Brain microvascular endothelial cell (primary cell): ENCODE data around the gene LRP1B.
A peak's percentile ranks its signal among the peaks of the same experiment; 100 is the strongest.

Experiments
- DNase-seq: peaks from one replicate; pipeline ENCODE4 v3.0.0-alpha.2; 2020
- H3K27ac ChIP-seq: fragments of 250-450 bp; sonication (Bioruptor Pico); 2 replicates; pipeline ENCODE4 v1.5.1; 2020; ENCODE audit warnings: mild to moderate bottlenecking, moderate library complexity
- H3K27me3 ChIP-seq: fragments of 250-450 bp; sonication (Bioruptor Pico); replicated peaks from 2 replicates; pipeline ENCODE4 v1.5.1; 2020; ENCODE audit warnings: mild to moderate bottlenecking
- H3K36me3 ChIP-seq: fragments of 250-450 bp; sonication (Bioruptor Pico); replicated peaks from 2 replicates; pipeline ENCODE4 v1.5.1; 2020; ENCODE audit warnings: mild to moderate bottlenecking
- H3K4me3 ChIP-seq: 2 replicates; pipeline ENCODE4 v1.5.1; 2011; ENCODE audit warnings: low read depth, mild to moderate bottlenecking, control low read depth, low read length, moderate library complexity
- in situ Hi-C: cut with HindIII; loops from 2 replicates; pipeline ENCODE4 v1.10.0; 2017; ENCODE audit warnings: low sequenced_read_pairs, low pct_ligation_motif_present
- TF ChIP-seq, protein P1 (sequence below): IDR thresholded peaks from 2 replicates; pipeline ENCODE4 v1.5.1; 2011; ENCODE audit warnings: low read depth, mild to moderate bottlenecking, moderate library complexity, low read length, control low read depth, inconsistent platforms; ENCODE audit errors: missing control alignments

The LRP1B gene

DNA sequence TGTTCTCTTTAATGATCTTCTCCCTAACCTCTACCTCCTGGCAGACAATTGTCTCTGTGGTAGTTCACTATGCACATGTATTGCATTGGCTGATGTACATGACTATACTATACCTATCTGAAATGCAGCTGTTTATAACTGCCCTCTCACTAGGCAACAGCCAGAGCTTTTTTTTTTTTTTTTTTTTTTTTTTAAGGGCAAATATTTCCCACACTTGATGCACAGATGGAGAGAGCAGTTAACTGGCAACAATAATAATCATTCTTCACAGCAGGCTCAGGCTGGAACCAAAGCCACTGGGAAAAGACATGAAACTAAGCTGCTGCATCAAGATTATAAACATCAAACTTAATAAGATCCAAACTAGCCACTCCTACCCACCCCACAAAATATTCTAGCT, 707.7 kb downstream of the LRP1B start:
- H3K27ac ChIP-seq, result no peak overlapping the region
- DNase-seq, result no peak
- in situ Hi-C loops, result no loop called here

GRCh38 chr2:141417246-141417797, 713.5 kb downstream of the LRP1B start:
- TF ChIP-seq, protein P1, sequence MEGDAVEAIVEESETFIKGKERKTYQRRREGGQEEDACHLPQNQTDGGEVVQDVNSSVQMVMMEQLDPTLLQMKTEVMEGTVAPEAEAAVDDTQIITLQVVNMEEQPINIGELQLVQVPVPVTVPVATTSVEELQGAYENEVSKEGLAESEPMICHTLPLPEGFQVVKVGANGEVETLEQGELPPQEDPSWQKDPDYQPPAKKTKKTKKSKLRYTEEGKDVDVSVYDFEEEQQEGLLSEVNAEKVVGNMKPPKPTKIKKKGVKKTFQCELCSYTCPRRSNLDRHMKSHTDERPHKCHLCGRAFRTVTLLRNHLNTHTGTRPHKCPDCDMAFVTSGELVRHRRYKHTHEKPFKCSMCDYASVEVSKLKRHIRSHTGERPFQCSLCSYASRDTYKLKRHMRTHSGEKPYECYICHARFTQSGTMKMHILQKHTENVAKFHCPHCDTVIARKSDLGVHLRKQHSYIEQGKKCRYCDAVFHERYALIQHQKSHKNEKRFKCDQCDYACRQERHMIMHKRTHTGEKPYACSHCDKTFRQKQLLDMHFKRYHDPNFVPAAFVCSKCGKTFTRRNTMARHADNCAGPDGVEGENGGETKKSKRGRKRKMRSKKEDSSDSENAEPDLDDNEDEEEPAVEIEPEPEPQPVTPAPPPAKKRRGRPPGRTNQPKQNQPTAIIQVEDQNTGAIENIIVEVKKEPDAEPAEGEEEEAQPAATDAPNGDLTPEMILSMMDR, result no peak
- no peak overlapping the region for H3K4me3 ChIP-seq
- DNase-seq, result peak; percentile 7
- no peaks in the 10 kb centered on the region for H3K27me3 ChIP-seq
- no peaks in the 10 kb centered on the region for H3K36me3 ChIP-seq
- no peak overlapping the region for H3K27ac ChIP-seq
- in situ Hi-C loops, result no loop called here

More for the DNA sequence above, 707.7 kb downstream of the LRP1B start:
- no peaks in the 10 kb centered on the region for H3K27me3 ChIP-seq
- H3K4me3 ChIP-seq, result no peak overlapping the region
- TF ChIP-seq, protein P1, result no peak
- no peaks in the 10 kb centered on the region for H3K36me3 ChIP-seq

DNA sequence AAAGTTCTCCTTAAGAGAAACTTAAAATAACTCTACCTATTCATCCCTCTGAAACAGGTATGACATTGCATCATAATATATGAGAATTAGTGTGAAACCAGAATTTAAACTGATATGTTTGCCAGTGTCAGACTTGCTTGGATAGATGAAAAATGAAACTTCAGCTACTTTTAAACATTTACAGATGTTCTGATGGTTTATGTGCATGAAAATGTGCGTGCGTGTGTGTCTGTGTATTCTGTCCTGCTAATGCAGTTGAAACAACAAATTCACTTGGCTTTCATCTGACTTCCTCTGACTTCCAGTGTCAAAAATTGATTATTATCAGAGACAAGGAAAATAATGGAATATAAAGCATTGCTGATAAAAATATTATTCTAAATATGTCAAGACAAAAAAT, 719.4 kb downstream of the LRP1B start:
- in situ Hi-C loops, result no loop called here
- TF ChIP-seq, protein P1, result no peak

GRCh38 chr2:141399270-141399669, 731.5 kb downstream of the LRP1B start:
- DNase-seq, result no peak
- in situ Hi-C loops, result no loop called here
- Histone ChIP-seq H3K36me3 (no peaks in the 10 kb centered on the region), H3K27me3 (no peaks in the 10 kb centered on the region), H3K27ac (no peak overlapping the region), H3K4me3 (no peak overlapping the region)
- TF ChIP-seq, protein P1, result peak; percentile 69

More for the DNA sequence above, 719.4 kb downstream of the LRP1B start:
- Histone ChIP-seq H3K27ac (no peak overlapping the region), H3K36me3 (no peaks in the 10 kb centered on the region), H3K27me3 (no peaks in the 10 kb centered on the region), H3K4me3 (no peak overlapping the region)
- DNase-seq, result no peak

DNA sequence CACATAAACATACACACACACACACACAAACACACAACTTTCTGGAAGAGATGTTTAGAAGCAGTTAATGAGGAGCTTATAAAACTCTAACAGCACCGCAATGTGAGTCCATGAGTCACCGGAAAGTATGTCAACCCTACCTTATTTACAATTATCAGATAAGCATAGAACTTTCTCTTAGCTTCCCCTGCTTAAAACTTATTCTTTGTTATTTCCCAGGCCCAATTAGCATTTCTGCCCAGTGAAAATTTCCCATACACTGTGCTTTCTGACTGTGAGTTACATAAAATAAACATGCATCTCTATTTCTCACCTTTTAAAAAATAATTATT, 737.6 kb downstream of the LRP1B start:
- TF ChIP-seq, protein P1, result no peak
- Histone ChIP-seq H3K27me3 (no peaks in the 10 kb centered on the region), H3K4me3 (no peak overlapping the region), H3K27ac (peak overlapping the region; percentile 89), H3K36me3 (no peaks in the 10 kb centered on the region)
- peak; percentile 40 for DNase-seq
- in situ Hi-C loops, result no loop called here
